LHCN-M2 (cell line): ENCODE data around the gene BNIP5. TPM values are rescaled to one million over a fixed set of nuclear protein-coding genes. Genes with fewer than 3 reads are reported as not detected.
A peak's percentile ranks its signal among the peaks of the same experiment; 100 is the strongest.

Source experiments
- DNase-seq: peaks from one replicate; pipeline ENCODE4 v3.0.0-alpha.2; 2012; ENCODE audit warnings: low read depth
- polyA plus RNA-seq: library from polyadenylated mRNA; unstranded; fragments of >200 nt; gene quantifications from one replicate; pipeline ENCODE4 v1.2.1, GENCODE V29; 2012; ENCODE audit warnings: missing spikeins
- total RNA-seq: library from RNA; depleted of rRNA; stranded (reverse); fragments of >200 nt; gene quantifications from 2 replicates; pipeline ENCODE4 v1.2.3, GENCODE V29; 2014; rRNA removed

Gene BNIP5, protein sequence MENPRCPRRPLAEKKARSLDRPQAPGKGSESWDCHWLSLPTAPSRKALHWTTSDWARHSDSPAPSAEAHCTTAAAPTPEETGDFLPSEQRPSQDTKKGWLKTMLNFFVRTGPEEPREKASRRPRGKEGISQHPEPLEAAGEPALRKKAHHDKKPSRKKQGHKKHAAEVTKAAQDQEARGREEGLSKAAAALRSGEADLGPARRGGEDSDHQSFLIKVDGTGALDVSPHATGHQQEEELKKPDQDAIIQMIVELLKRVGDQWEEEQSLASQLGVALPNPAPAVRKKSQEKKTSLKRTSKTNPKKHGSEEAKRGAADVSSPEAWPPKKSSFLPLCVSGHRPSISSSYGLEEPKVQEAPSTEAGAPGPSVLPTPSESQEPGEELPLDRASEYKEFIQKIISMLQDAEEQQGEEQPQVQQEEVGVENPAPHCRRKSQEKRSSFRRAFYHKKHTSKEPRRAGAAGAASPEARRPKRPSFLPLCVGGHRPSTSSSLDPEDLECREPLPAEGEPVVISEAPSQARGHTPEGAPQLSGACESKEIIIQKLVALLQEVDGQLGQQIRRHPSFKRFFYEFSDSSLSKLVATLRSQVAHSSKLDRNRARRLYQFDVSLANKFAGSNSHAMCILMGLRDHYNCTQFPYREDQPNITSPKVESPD
- not detected in 2 replicates for total RNA-seq
- not detected for polyA plus RNA-seq

GRCh38 chr6:36336779-36337241 is at the start of gene BNIP5:
TSS of gene BNIP5 (minus strand) at chr6:36336888. CDS start at chr6:36330690, 6,198 bp downstream.
- no peak for DNase-seq

DNA sequence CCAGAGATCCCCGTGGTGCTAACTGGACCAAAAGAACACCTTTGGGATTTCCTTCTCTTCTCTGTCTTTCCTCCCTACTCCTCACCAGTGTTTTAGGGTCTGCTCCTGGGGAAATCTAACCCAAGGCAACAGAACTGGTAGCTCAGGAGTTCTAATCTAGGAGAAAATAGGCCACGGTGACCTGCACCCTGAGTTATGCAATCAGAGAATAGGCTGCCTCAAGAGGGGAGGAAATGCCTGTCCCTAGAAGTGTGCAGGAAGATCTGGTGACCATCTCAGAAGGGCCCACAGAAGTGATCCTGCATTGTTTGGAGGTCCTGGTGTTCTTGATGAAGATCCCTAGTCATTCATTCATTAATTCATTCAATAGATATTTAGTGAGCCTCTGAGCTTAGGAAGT is 47.4 kb upstream of the BNIP5 start:
- no peak for DNase-seq

- DNase-seq: no peak
Observed at GRCh38 chr6:36383606-36384005, 46.9 kb upstream of the BNIP5 start.

DNA sequence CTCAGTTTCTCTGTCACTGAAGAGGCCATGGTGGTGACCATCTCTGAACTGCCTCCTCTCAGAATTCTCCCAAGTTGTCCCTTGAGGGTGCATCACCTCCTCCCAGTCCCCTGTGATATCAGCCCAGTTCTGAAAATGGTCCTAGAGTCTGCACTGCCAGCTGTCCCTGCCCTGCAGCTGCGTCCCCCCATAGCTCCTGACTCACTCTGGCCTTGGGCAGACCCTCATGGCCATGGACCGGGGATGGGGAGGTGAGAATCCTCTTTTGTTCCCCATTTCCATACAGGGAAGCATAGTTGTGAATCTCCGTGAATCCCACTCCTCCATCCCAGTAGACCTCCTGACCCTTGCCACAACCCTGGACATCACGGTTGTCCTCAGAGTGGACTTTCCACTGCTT is 46.3 kb upstream of the BNIP5 start:
- no peak for DNase-seq

- DNase-seq: no peak
Observed at GRCh38 chr6:36381502-36382389, 45.1 kb upstream of the BNIP5 start.

DNA sequence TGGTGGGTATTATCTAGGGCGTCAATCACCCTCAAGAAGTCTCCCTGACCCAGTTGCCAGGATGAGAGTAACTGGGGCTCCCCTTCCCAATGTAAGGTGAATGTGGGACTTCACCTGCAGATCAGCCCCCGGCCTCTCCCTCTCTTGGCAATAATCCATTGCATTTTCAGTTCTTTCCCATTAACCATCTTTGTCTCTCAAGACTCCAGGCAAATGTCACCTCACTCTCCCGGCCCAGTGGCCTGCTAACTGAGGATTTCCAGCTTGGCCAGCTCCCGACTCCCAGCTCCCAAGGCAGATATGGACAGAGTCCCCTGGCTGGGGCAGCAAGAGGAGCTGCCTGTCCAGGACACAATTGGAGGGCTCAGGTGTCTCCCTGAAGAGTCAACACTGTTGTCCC is 43.5 kb upstream of the BNIP5 start:
- DNase-seq: no peak

- DNase-seq: no peak
Observed at GRCh38 chr6:36378936-36379335, 42.2 kb upstream of the BNIP5 start.

GRCh38 chr6:36378243-36378920 is 41.7 kb upstream of the BNIP5 start:
- DNase-seq: no peak

DNA sequence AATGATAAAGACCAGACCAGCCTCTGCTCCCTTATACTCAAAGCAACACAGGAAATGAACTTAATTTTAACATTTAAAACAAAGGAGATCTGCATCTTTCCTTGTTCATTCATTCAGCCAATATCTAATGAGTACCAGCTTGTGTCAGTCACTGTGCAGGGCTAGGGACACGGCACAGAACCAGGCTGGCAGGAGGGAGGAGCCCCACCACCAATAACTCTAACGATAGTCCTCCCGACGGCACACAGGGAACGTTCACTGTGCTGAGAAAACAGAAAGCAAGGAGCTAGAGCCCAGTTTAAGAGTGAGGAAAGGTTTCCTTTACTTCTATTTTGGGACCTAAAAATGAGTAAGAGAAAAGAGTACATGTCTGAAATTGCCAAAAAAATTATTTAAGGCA is 40.9 kb upstream of the BNIP5 start:
- DNase-seq: no peak

DNA sequence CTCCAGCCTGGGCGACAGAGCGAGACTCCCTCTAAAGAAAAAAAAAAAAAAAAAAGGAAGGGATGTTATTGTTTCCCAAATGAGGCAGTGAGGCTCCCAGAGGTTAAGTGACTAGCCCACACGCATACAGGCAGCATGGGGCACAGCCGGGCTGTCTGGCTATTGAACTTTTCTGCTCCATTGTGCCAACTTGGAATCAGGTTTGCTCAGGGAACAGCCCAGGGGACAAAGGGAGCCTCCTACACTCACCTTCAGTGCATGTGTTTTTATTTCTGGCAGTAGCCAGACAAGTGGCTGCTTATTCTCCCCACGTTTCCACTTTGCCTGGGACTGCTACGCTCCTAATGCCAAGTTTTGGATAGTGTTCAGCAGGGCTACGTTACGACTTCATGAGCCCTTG is 40.1 kb upstream of the BNIP5 start:
- DNase-seq: no peak

GRCh38 chr6:36376183-36376582 is 39.5 kb upstream of the BNIP5 start:
- no peak for DNase-seq

DNA sequence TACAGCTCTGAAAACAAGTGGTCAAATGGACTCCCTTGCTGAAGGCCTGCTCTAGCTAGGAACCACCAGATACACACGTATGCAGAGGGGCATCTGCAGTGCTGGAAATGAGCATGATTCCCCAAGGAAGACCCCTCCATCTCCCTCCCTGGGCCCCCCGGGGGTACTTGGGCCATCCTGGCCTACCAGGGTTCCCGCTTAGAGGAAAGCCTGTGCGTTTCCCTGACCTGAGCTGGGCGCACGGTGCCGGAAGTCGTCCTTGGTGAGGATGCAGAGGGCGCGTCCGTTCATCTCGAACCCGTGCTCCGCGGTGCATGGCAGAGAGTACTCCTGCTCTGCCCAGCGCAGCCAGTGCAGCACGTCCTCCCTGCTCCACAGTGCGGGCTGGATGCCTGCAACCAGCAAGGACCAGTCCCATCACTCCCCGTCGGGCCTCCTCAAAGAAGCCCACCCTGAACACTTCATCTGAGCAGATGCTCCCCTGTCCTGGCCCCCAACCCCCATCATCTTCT is 39.0 kb upstream of the BNIP5 start:
- no peak for DNase-seq

GRCh38 chr6:36374972-36375371 is 38.3 kb upstream of the BNIP5 start:
- no peak for DNase-seq

DNA sequence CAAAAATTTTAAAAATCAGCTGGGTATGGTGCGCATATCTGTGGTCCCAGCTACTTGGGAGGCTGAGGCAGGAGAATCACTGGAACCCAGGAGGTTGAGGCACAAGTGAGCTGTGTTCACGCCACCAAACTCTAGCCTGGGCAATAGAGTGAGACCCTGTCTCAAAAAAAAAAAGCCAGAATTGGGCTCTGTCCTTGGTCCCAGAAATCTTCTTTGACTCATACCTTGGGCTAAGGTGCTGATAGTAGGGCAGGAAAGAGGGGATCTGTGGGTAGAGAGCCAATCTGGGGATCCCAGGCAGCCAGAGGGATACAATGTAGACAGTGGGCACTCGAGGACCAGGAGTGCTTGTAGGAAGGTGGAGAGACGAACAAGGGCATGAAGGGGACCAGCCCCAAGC is 37.5 kb upstream of the BNIP5 start:
- no peak for DNase-seq

DNA sequence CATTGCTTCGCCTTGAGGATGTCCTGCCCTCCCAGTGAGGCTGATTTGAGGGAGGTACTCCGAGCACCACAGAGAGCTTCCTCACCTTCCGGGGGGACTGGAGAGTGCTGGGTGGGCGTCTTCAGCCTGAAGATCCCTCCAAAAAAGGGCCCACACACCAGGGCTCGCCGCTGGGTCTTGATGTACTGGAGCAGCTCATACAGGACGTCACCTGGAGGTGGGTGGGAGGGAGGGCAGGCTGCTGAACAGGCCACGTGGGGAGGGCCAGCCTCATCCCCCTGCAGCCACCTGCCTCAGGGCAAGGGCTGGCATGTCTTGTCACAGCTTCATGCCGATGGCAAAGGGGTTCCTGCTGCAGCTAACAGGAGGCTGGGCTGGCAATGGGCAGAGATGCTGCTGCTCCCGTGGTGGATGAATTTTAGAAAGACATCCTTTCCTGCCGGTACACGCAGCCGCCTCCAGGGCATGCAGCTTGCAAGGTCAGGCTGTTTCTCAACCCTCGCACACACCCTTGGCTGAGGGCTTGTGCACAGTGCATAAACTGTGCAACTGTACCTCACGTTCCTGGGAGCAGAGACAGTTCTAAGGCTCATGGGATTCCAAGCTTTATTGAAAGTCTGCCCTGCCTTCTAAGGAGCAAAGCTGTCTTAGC is 36.8 kb upstream of the BNIP5 start:
- no peak for DNase-seq

- no peak for DNase-seq
Observed at GRCh38 chr6:36372088-36372487, 35.4 kb upstream of the BNIP5 start.

DNA sequence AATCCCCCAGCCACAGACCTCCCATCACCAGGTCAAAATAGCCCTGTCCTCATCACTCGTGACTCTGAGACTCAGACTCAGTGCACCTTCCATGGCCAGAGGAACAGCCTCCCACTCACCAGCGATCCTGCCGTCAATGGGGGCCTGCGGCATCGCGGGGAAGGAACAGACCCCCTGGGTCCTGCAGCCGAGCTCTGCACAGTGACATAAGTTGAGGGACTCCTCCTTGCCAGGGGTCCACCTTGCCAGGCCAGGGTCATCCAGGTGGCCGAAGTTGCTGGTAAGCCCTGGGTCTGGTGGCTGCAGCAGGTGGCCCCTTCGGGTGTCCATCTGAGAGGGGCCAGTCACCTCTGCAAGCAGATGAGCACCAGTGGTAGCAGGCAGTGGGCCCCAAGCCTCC is 34.5 kb upstream of the BNIP5 start:
- no peak for DNase-seq

DNA sequence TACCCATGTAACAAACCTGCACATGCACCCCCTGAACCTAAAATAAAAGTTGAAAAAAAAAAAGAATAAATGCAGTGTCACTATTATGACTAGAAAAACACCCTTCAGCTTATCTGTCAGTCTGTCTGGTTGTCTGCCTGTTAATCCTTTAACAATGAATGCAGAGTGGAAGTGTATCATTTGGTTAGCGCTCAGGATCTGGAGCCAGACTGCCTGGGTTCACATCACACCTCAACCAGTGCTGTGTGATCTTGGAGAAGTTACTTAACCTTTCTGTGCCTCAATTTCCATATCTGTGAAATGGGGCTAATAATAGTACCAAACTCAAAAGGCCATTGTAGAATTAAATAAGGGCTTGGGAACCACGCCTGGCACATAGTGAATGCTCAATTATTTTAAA is 34.0 kb upstream of the BNIP5 start:
- no peak for DNase-seq

GRCh38 chr6:36368921-36369865 is 32.5 kb upstream of the BNIP5 start:
- DNase-seq: peak; percentile 56

DNA sequence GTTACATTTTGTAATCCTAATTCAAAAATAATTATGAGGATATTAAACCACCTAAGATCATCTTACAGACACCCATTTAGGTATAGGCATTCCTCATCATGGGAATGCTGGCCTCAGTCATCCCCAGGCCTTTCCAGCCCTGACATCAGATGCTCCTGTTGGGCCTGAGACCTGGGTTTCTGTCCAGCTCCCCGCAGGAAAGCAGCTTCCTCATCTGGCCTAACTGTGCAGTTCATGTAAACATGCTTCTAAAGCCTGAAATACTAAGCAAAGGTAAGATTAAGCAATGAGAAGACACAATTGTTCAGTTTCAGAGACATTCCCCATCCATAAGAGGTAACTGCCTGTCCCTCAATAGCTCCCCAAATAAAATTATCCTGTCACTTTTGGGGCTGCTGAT is 31.7 kb upstream of the BNIP5 start:
- DNase-seq: no peak
